Upper lobe of left lung (tissue), 4 donors: ENCODE measurements around the gene SV2C.

Experiments used
- CTCF ChIP-seq, 6 experiments: fragments of 450-650 bp in 4 of 6; fragments of 200-600 bp in 2 of 6; sonication (generic) in 2 of 6; IDR thresholded peaks; one replicate each; pipeline ENCODE4 v1.5.1; 2016 to 2019; ENCODE audit warnings: antibody characterized with exemption in 6 of 6
- EP300 ChIP-seq, 4 donors: sonication (generic); formaldehyde crosslinking; IDR thresholded peaks; one replicate each; pipeline ENCODE4 v1.5.1; 2017; ENCODE audit warnings: antibody characterized with exemption in 4 of 4, control low read depth in 2 of 4
- POLR2A ChIP-seq, 4 donors: fragments of 450-650 bp; IDR thresholded peaks; one replicate each; pipeline ENCODE4 v1.5.1; 2016 to 2017; ENCODE audit warnings: antibody characterized with exemption in 4 of 4, mild to moderate bottlenecking in 2 of 4
- POLR2AphosphoS5 ChIP-seq, 2 donors: sonication (generic); formaldehyde crosslinking; IDR thresholded peaks; one replicate each; pipeline ENCODE4 v1.5.1; 2017; ENCODE audit warnings: antibody characterized with exemption in 2 of 2

GRCh38 chr5:76178913-76179312, 95.7 kb downstream of the SV2C start:
- no peak for TF ChIP-seq EP300 (IDR thresholded peaks at IDR 0.05)
- no peak for TF ChIP-seq CTCF (IDR thresholded peaks at IDR 0.05)
- TF ChIP-seq POLR2A (IDR thresholded peaks at IDR 0.05) = no peak
- no peak for TF ChIP-seq POLR2AphosphoS5 (IDR thresholded peaks at IDR 0.05)
